ENCODE measurements around the gene NABP2. TPM values are rescaled to one million over a fixed set of nuclear protein-coding genes. Genes with fewer than 3 reads are reported as not detected.
"Not testable (repeated sequence)": the region's sequence is repeated elsewhere in the genome, so short reads cannot be mapped to it uniquely, and the experiment has no call there.

Gene NABP2
- total RNA-seq, 1 experiment from 2014 or later: 99.6 TPM

DNA sequence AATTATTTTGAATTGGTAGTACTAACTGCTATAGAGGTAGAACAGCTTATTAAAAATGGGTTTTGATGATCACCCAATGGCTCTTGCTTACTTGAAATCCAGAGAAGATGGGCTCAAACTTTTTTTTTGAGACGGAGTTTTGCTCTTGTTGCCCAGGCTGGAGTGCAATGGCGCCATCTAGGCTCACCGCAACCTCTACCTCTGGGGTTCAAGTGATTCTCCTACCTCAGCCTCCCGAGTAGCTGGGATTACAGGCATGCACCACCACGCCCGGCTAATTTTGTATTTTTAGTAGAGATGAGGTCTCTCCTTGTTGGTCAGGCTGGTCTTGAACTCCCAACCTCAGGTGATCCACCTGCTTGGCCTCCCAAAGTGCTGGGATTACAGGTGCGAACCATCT is 38.8 kb downstream of the NABP2 start:
- ATAC-seq; H3K27ac ChIP-seq (ENCODE audit: low read length); POLR2A ChIA-PET; H3K4me3 ChIP-seq (ENCODE audit: low read depth in 2 of 2, low read length in 2 of 2); H3K9me3 ChIP-seq (ENCODE audit: control insufficient read depth, insufficient read depth, low read depth, low read length); H3K36me3 ChIP-seq (ENCODE audit: control insufficient read depth, insufficient read depth, low read length); H3K27me3 ChIP-seq (ENCODE audit: control insufficient read depth, insufficient read depth, low read length); intact Hi-C loops (cut with micrococcal nuclease; ENCODE audit: unreplicated experiment); BruUV-seq (replicated peaks); H3K4me1 ChIP-seq (ENCODE audit: control insufficient read depth, insufficient read depth, low read length); in situ Hi-C loops (cut with HindIII; ENCODE audit: low pct_unique_long_range_greater_than_20kb, low sequenced_read_pairs); DNase-seq (ENCODE audit: low read depth, low spot score): not testable (repeated sequence)
- TF ChIP-seq, protein P1, sequence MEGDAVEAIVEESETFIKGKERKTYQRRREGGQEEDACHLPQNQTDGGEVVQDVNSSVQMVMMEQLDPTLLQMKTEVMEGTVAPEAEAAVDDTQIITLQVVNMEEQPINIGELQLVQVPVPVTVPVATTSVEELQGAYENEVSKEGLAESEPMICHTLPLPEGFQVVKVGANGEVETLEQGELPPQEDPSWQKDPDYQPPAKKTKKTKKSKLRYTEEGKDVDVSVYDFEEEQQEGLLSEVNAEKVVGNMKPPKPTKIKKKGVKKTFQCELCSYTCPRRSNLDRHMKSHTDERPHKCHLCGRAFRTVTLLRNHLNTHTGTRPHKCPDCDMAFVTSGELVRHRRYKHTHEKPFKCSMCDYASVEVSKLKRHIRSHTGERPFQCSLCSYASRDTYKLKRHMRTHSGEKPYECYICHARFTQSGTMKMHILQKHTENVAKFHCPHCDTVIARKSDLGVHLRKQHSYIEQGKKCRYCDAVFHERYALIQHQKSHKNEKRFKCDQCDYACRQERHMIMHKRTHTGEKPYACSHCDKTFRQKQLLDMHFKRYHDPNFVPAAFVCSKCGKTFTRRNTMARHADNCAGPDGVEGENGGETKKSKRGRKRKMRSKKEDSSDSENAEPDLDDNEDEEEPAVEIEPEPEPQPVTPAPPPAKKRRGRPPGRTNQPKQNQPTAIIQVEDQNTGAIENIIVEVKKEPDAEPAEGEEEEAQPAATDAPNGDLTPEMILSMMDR (IDR thresholded peaks at IDR 0.05): peak; percentile 62
- CTCF ChIA-PET: interaction anchor here (0.6 to 0.7 kb wide), 2 partner anchors 359 to 548 kb away, joined by 3 to 10 read pairs; no protein-coding TSS in a partner anchor

DNA sequence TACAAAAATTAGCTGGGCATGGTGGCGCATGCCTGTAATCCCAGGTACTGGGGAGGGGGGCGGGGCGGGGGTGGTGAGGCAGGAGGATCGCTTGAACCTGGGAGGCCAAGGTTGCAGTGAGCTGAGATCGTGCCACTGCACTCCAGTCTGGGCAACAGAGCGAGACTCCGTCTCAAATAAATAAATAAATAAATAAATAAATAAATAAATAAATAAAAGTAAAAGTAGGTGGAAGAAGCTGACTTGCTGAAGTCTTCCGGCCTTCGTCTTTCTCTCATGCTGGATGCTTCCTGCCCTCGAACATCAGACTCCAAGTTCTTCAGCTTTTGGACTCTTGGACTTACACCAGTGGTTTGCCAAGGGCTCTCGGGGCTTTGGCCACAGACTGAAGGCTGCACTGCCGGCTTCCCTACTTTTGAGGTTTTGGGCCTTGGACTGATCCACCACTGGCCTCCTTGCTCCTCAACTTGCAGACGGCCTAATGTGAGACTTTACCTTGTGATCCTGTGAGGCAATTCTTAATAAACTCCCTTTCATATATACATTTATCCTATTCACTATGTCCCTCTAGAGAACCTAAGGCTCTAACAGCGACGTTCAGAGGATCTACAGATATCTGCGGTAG is 42.0 kb downstream of the NABP2 start:
- Histone ChIP-seq H3K27ac (ENCODE audit: low read length) (peak overlapping the region; percentile 75), H3K4me3 (ENCODE audit: low read depth in 2 of 2, low read length in 2 of 2) (peak overlapping the region; percentile 68 to 69)
- H3K27me3 ChIP-seq (ENCODE audit: control insufficient read depth, insufficient read depth, low read length); in situ Hi-C loops (cut with HindIII; ENCODE audit: low pct_unique_long_range_greater_than_20kb, low sequenced_read_pairs); H3K4me1 ChIP-seq (ENCODE audit: control insufficient read depth, insufficient read depth, low read length); H3K36me3 ChIP-seq (ENCODE audit: control insufficient read depth, insufficient read depth, low read length); DNase-seq (ENCODE audit: low read depth, low spot score); intact Hi-C loops (cut with micrococcal nuclease; ENCODE audit: unreplicated experiment); POLR2A ChIA-PET; H3K9me3 ChIP-seq (ENCODE audit: control insufficient read depth, insufficient read depth, low read depth, low read length); BruUV-seq (replicated peaks): not testable (repeated sequence)
- CTCF ChIA-PET: interaction anchor here (0.5 to 0.6 kb wide), 3 partner anchors 8 to 23 kb away, joined by 3 to 4 read pairs (median 3); partner anchors contain the start of gene ANKRD52
- peak; percentile 1; the same call in 1 of the 2 replicates for ATAC-seq

DNA sequence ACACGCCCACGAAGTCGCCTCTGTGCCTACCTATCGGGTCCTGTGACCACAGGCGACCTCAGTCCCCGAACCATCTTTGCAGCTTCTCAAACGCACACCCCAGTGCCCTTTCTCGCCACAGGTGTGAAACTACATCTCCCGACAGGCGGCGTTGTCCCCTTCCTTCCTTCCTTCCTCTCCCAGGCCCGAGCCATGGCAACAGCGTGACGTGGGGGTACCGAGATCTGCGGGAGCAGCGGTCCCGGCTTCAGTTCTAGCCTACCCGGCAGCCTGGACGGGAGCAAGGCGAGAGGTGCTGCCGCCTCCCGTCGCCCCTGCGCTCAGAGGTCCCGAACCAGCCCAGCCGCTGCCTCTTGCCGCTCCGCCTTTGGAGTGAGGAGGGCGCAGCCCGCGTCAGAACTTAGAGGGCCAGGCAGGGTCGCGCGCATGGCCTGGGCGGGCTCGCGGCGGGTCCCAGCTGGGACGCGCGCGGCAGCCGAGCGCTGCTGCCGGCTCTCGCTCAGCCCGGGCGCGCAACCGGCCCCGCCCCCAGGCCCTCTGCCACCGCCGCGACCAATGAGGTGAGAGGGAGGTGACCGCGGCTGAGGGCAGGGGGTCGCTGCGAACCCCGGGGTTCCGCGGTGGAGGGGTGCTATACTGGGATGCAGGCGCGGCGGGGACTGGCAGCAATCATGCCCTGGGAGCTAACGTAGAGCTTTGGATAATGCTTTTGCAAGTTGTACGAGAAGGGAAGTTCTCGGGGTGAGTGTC is 42.7 kb downstream of the NABP2 start, which contains the start of gene COQ10A:
TSS of gene COQ10A (plus strand) at position 250 of the 750 bp plus-strand sequence. CDS start at position 427, 177 bp downstream.
- intact Hi-C loops (cut with micrococcal nuclease; ENCODE audit: unreplicated experiment): no loop called here
- Histone ChIP-seq H3K4me3 (ENCODE audit: low read depth in 2 of 2, low read length in 2 of 2) (peak within 1 kb of the TSS; percentile 68 to 69), H3K36me3 (ENCODE audit: control insufficient read depth, insufficient read depth, low read length) (peaks cover 5% of the 10 kb centered on the region; the same call in 1 of the 2 replicates), H3K27ac (ENCODE audit: low read length) (peak within 1 kb of the TSS; percentile 75), H3K27me3 (ENCODE audit: control insufficient read depth, insufficient read depth, low read length) (no peaks in the 10 kb centered on the region), H3K4me1 (ENCODE audit: control insufficient read depth, insufficient read depth, low read length) (peaks cover 8% of the 10 kb centered on the region; the same call in 1 of the 2 replicates), H3K9me3 (ENCODE audit: control insufficient read depth, insufficient read depth, low read depth, low read length) (no peaks in the 10 kb centered on the region)
- in situ Hi-C loops (cut with HindIII; ENCODE audit: low pct_unique_long_range_greater_than_20kb, low sequenced_read_pairs): no loop called here
- ChIA-PET POLR2A (interaction anchor here (0.5 to 0.6 kb wide), 2 partner anchors 31 to 76 kb away, joined by 3 to 9 read pairs; no protein-coding TSS in a partner anchor), CTCF (interaction anchor here (0.5 to 0.6 kb wide), 2 partner anchors 9 to 23 kb away, joined by 3 read pairs; partner anchors contain the start of gene ANKRD52)
- DNase-seq (ENCODE audit: low read depth, low spot score) (peak; percentile 65), ATAC-seq (peak; percentile 96)
- BruUV-seq (replicated peaks): no TSS peak
- TF ChIP-seq, protein P1 (IDR thresholded peaks at IDR 0.05): peak; percentile 79
- peak; percentile 88 for TF ChIP-seq POLR2AphosphoS5 (IDR thresholded peaks at IDR 0.05; ENCODE audit: low read depth, low read length)
- TF ChIP-seq SIN3A (IDR thresholded peaks at IDR 0.05; ENCODE audit: borderline replicate concordance, insufficient read depth, low read depth, low read length): 0 out of 2 replicates have a peak, but pooled peaks have one; percentile 44
- no peak for TF ChIP-seq TCF7L2 (IDR thresholded peaks at IDR 0.05; ENCODE audit: low read depth, low read length)
- TF ChIP-seq, protein P2, sequence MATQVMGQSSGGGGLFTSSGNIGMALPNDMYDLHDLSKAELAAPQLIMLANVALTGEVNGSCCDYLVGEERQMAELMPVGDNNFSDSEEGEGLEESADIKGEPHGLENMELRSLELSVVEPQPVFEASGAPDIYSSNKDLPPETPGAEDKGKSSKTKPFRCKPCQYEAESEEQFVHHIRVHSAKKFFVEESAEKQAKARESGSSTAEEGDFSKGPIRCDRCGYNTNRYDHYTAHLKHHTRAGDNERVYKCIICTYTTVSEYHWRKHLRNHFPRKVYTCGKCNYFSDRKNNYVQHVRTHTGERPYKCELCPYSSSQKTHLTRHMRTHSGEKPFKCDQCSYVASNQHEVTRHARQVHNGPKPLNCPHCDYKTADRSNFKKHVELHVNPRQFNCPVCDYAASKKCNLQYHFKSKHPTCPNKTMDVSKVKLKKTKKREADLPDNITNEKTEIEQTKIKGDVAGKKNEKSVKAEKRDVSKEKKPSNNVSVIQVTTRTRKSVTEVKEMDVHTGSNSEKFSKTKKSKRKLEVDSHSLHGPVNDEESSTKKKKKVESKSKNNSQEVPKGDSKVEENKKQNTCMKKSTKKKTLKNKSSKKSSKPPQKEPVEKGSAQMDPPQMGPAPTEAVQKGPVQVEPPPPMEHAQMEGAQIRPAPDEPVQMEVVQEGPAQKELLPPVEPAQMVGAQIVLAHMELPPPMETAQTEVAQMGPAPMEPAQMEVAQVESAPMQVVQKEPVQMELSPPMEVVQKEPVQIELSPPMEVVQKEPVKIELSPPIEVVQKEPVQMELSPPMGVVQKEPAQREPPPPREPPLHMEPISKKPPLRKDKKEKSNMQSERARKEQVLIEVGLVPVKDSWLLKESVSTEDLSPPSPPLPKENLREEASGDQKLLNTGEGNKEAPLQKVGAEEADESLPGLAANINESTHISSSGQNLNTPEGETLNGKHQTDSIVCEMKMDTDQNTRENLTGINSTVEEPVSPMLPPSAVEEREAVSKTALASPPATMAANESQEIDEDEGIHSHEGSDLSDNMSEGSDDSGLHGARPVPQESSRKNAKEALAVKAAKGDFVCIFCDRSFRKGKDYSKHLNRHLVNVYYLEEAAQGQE (IDR thresholded peaks at IDR 0.05; ENCODE audit: insufficient read depth in 1 of 2, low read depth in 2 of 2, low read length in 1 of 2): no peak

All from Panc1 (cell line).